ENCODE results near the gene MRAS. TPM values are rescaled to one million over a fixed set of nuclear protein-coding genes. Genes with fewer than 3 reads are reported as not detected.

MRAS gene
- polyA plus RNA-seq, 1 donor (not counting 4 experiments of a cell fraction or from before 2014, with no cell fraction given): 7.7 TPM

DNA sequence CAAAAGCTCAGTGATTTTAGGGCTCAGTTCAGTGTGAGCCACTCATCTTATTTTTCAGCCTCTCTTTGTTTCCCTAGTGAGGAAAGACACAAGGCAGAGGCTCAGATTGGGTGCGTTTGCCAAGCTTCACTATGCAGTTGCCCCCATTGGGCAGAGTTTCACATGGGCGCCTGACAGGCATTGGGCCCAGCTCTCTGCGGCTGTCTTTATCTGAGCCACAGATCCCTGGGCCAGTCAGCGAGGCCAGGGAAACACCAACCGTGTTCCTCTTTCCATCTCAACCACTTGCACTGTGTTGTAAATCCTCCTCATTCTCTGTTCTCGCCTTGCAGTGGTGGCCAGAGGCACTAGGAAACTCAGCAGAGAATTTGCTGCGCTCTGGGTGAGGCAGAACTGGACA lies 96.9 kb downstream of the MRAS start:
- dilution Hi-C loops (cut with MboI; ENCODE audit: extremely low pct_ligation_motif_present, low sequenced_read_pairs): no loop called here
- H3K9ac ChIP-seq (ENCODE audit: control insufficient read depth, extremely low read depth, insufficient read depth, low read length): no peak overlapping the region
- no peaks in the 10 kb centered on the region for H3K79me2 ChIP-seq (ENCODE audit: control insufficient read depth, insufficient read depth, low read length)
- no peaks in the 10 kb centered on the region for H3K9me1 ChIP-seq (ENCODE audit: control insufficient read depth, extremely low read depth, insufficient read depth, low read length)
- no peak overlapping the region for H3K27ac ChIP-seq (ENCODE audit: control insufficient read depth, insufficient read depth, low read length)
- no peak overlapping the region for H3K4me3 ChIP-seq (ENCODE audit: control insufficient read depth in 2 of 3, extremely low read depth in 1 of 3, insufficient read depth in 2 of 3, low read depth in 1 of 3, low read length in 3 of 3)
- no peaks in the 10 kb centered on the region for H3K27me3 ChIP-seq (ENCODE audit: control insufficient read depth, extremely low read depth, insufficient read depth, low read length)
- H2AFZ ChIP-seq (ENCODE audit: control insufficient read depth, low read length): no peak overlapping the region
- no peak overlapping the region for H3K4me2 ChIP-seq (ENCODE audit: control insufficient read depth, extremely low read depth, insufficient read depth, low read depth, low read length)
- no peaks in the 10 kb centered on the region for H3K9me3 ChIP-seq (ENCODE audit: control insufficient read depth, low read depth, low read length)
- peaks cover 2% of the 10 kb centered on the region for H3K4me1 ChIP-seq (ENCODE audit: control insufficient read depth, extremely low read depth, insufficient read depth, low read length)
- no peaks in the 10 kb centered on the region for H3K36me3 ChIP-seq (ENCODE audit: control insufficient read depth in 2 of 2, extremely low read depth in 1 of 2, insufficient read depth in 2 of 2, low read length in 2 of 2)
- DNase-seq (ENCODE audit: low read depth, low spot score) (no peak), FAIRE-seq (no peak)
- TF ChIP-seq, protein P1, sequence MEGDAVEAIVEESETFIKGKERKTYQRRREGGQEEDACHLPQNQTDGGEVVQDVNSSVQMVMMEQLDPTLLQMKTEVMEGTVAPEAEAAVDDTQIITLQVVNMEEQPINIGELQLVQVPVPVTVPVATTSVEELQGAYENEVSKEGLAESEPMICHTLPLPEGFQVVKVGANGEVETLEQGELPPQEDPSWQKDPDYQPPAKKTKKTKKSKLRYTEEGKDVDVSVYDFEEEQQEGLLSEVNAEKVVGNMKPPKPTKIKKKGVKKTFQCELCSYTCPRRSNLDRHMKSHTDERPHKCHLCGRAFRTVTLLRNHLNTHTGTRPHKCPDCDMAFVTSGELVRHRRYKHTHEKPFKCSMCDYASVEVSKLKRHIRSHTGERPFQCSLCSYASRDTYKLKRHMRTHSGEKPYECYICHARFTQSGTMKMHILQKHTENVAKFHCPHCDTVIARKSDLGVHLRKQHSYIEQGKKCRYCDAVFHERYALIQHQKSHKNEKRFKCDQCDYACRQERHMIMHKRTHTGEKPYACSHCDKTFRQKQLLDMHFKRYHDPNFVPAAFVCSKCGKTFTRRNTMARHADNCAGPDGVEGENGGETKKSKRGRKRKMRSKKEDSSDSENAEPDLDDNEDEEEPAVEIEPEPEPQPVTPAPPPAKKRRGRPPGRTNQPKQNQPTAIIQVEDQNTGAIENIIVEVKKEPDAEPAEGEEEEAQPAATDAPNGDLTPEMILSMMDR (optimal IDR thresholded peaks at IDR 0.05 in 1 of 3, IDR thresholded peaks at IDR 0.05 in 1 of 3, conservative IDR thresholded peaks at IDR 0.05 in 1 of 3; ENCODE audit: extremely low read depth in 1 of 3, insufficient read depth in 2 of 3, low read length in 3 of 3): no peak
- TF ChIP-seq EZH2 (IDR thresholded peaks at IDR 0.05; ENCODE audit: low read length): no peak
- H4K20me1 ChIP-seq (ENCODE audit: control insufficient read depth, extremely low read depth, insufficient read depth, low read length): no peaks in the 10 kb centered on the region

DNA sequence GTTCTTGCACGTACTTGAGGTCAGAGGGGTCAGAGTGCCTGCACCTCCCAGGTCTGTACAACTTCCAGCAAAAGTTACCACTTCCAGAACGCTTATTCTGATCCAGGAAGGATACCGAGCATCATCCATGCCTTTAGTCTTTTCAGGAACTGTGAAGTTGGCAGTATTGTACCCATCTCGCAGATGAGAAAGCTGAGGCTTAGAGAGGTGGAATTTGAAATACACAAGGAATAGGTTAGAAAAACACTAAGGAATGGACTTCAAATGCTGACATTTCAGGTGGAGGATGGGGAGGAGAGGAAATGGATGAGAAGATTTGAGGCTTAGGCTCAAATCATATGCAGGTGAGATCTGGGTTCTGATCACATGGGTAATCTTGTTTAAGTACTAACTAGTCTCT lies 97.3 kb downstream of the MRAS start:
- dilution Hi-C loops (cut with MboI; ENCODE audit: extremely low pct_ligation_motif_present, low sequenced_read_pairs): no loop called here
- Histone ChIP-seq H3K4me2 (ENCODE audit: control insufficient read depth, extremely low read depth, insufficient read depth, low read depth, low read length) (no peak overlapping the region), H3K9me1 (ENCODE audit: control insufficient read depth, extremely low read depth, insufficient read depth, low read length) (no peaks in the 10 kb centered on the region), H3K79me2 (ENCODE audit: control insufficient read depth, insufficient read depth, low read length) (no peaks in the 10 kb centered on the region), H4K20me1 (ENCODE audit: control insufficient read depth, extremely low read depth, insufficient read depth, low read length) (no peaks in the 10 kb centered on the region), H3K36me3 (ENCODE audit: control insufficient read depth in 2 of 2, extremely low read depth in 1 of 2, insufficient read depth in 2 of 2, low read length in 2 of 2) (no peaks in the 10 kb centered on the region), H3K27me3 (ENCODE audit: control insufficient read depth, extremely low read depth, insufficient read depth, low read length) (no peaks in the 10 kb centered on the region), H2AFZ (ENCODE audit: control insufficient read depth, low read length) (no peak overlapping the region), H3K9me3 (ENCODE audit: control insufficient read depth, low read depth, low read length) (no peaks in the 10 kb centered on the region), H3K4me3 (ENCODE audit: control insufficient read depth in 2 of 3, extremely low read depth in 1 of 3, insufficient read depth in 2 of 3, low read depth in 1 of 3, low read length in 3 of 3) (no peak overlapping the region), H3K27ac (ENCODE audit: control insufficient read depth, insufficient read depth, low read length) (no peak overlapping the region), H3K9ac (ENCODE audit: control insufficient read depth, extremely low read depth, insufficient read depth, low read length) (no peak overlapping the region), H3K4me1 (ENCODE audit: control insufficient read depth, extremely low read depth, insufficient read depth, low read length) (peaks cover 4% of the 10 kb centered on the region)
- no peak for TF ChIP-seq EZH2 (IDR thresholded peaks at IDR 0.05; ENCODE audit: low read length)
- DNase-seq (ENCODE audit: low read depth, low spot score): no peak
- FAIRE-seq: no peak

DNA sequence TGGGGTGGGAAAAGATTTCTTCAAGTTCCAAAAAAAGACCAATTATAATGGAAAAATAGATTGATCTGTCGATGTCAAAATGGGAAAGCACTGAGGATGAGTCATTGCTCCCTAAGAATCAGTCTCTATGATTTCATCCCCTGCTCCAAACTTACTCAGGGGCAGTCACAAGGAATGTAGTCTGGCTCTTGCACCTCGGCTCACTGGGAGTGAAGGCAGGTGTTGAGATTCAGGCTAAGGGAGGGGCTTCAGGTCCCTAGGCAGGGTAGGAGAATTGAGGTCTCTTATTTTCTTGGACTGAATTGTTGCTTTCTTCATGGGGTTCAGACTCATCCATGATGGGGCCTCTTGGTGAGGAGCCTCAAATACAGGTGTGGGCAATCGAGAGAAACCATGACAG lies 100.3 kb downstream of the MRAS start:
- dilution Hi-C loops (cut with MboI; ENCODE audit: extremely low pct_ligation_motif_present, low sequenced_read_pairs): no loop called here
- DNase-seq (ENCODE audit: low read depth, low spot score): no peak

More for the DNA sequence above, 100.3 kb downstream of the MRAS start:
- no peak overlapping the region for H3K27ac ChIP-seq (ENCODE audit: control insufficient read depth, insufficient read depth, low read length)
- no peaks in the 10 kb centered on the region for H3K9me1 ChIP-seq (ENCODE audit: control insufficient read depth, extremely low read depth, insufficient read depth, low read length)
- no peaks in the 10 kb centered on the region for H4K20me1 ChIP-seq (ENCODE audit: control insufficient read depth, extremely low read depth, insufficient read depth, low read length)
- no peak overlapping the region for H2AFZ ChIP-seq (ENCODE audit: control insufficient read depth, low read length)
- TF ChIP-seq, protein P1 (optimal IDR thresholded peaks at IDR 0.05 in 1 of 3, IDR thresholded peaks at IDR 0.05 in 1 of 3, conservative IDR thresholded peaks at IDR 0.05 in 1 of 3; ENCODE audit: extremely low read depth in 1 of 3, insufficient read depth in 2 of 3, low read length in 3 of 3): no peak
- no peak for TF ChIP-seq EZH2 (IDR thresholded peaks at IDR 0.05; ENCODE audit: low read length)
- no peak overlapping the region for H3K9ac ChIP-seq (ENCODE audit: control insufficient read depth, extremely low read depth, insufficient read depth, low read length)
- H3K27me3 ChIP-seq (ENCODE audit: control insufficient read depth, extremely low read depth, insufficient read depth, low read length): no peaks in the 10 kb centered on the region
- no peaks in the 10 kb centered on the region for H3K36me3 ChIP-seq (ENCODE audit: control insufficient read depth in 2 of 2, extremely low read depth in 1 of 2, insufficient read depth in 2 of 2, low read length in 2 of 2)
- H3K9me3 ChIP-seq (ENCODE audit: control insufficient read depth, low read depth, low read length): no peaks in the 10 kb centered on the region
- H3K4me2 ChIP-seq (ENCODE audit: control insufficient read depth, extremely low read depth, insufficient read depth, low read depth, low read length): no peak overlapping the region
- H3K79me2 ChIP-seq (ENCODE audit: control insufficient read depth, insufficient read depth, low read length): no peaks in the 10 kb centered on the region
- H3K4me1 ChIP-seq (ENCODE audit: control insufficient read depth, extremely low read depth, insufficient read depth, low read length): peaks cover 13% of the 10 kb centered on the region
- H3K4me3 ChIP-seq (ENCODE audit: control insufficient read depth in 2 of 3, extremely low read depth in 1 of 3, insufficient read depth in 2 of 3, low read depth in 1 of 3, low read length in 3 of 3): no peak overlapping the region
- FAIRE-seq: no peak
